ENCODE measurements around the gene MYL9.
"Not testable (repeated sequence)": the region's sequence is repeated elsewhere in the genome, so short reads cannot be mapped to it uniquely, and the experiment has no call there.

Gene MYL9

GRCh38 chr20:36504295-36504694 lies 37.0 kb upstream of the MYL9 start:
- Histone ChIP-seq H3K27ac (no peak overlapping the region), H3K9me3 (ENCODE audit: severe bottlenecking) (no peaks in the 10 kb centered on the region), H3K36me3 (peaks cover 42% of the 10 kb centered on the region), H3K27me3 (ENCODE audit: insufficient read depth, low read depth, severe bottlenecking) (no peaks in the 10 kb centered on the region), H3K4me3 (ENCODE audit: low read depth, low read length) (no peak overlapping the region)
- no peak for TF ChIP-seq CTCF (IDR thresholded peaks at IDR 0.05; ENCODE audit: low read depth, low read length)
- DNase-seq = no peak

GRCh38 chr20:36506253-36506652 lies 35.1 kb upstream of the MYL9 start:
- no peaks in the 10 kb centered on the region for H3K27me3 ChIP-seq (ENCODE audit: insufficient read depth, low read depth, severe bottlenecking)
- H3K9me3 ChIP-seq (ENCODE audit: severe bottlenecking) = no peaks in the 10 kb centered on the region
- peak; percentile 43; the same call in 1 of the 2 replicates for TF ChIP-seq CTCF (IDR thresholded peaks at IDR 0.05; ENCODE audit: low read depth, low read length)
- no peak overlapping the region for H3K27ac ChIP-seq
- no peak overlapping the region for H3K4me3 ChIP-seq (ENCODE audit: low read depth, low read length)
- DNase-seq = no peak
- peaks cover 32% of the 10 kb centered on the region for H3K36me3 ChIP-seq

DNA sequence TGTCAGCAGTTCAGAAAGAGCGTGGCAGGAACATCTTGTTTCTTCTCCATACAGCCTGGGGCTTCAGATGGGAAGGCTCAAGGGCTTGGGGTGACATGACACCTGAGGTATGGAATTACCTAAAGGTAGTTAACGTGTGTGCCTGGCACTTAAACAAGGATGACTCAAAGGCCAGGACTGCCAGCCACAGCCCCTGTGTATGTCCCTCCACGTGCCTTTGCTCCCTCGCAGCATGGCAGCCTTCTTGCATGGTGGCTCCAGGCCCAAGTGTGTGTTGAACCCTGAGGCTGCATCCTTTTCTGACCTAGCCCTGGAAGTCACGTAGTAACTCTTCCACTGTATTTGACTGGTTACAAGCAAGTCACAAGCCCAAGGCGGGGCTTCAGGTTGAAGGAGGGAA lies 33.6 kb upstream of the MYL9 start:
- no peak for TF ChIP-seq CTCF (IDR thresholded peaks at IDR 0.05; ENCODE audit: low read depth, low read length)
- no peak overlapping the region for H3K27ac ChIP-seq

DNA sequence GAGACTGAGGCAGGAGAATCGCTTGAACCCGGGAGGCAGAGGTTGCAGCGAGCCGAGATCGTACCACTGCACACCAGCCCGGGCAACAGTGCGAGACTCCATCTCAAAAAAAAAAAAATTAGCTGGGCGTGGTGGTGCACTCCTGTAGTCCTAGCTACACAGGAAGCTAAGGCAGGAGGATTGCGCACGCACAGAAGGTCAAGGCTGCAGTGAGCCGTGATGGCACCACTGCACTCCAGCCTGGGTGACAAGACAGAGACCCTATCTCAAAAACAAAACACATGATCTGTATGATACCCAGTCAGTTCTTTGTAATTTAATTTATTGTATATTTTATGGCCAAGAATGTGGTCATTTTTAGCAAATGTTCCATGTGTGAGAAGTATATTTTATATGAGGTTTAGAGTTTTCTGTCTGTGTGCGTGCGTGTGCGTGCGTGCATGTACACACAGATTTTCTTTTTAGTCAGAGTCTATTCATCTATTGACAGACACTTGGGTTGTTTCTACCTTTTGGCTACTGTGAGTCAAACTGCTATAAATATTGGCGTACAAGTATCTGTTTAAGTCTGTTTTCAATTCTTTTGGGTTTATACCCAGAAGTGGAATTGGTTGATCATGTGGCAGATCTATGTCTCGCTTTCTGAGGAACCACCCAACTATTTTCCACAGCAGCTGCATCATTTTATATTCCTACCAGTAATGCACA lies 22.2 kb upstream of the MYL9 start:
- no peak for DNase-seq
- peaks cover 13% of the 10 kb centered on the region for H3K36me3 ChIP-seq
- H3K4me3 ChIP-seq (ENCODE audit: low read depth, low read length) = no peak overlapping the region
- TF ChIP-seq CTCF (IDR thresholded peaks at IDR 0.05; ENCODE audit: low read depth, low read length) = no peak
- H3K9me3 ChIP-seq (ENCODE audit: severe bottlenecking) = no peaks in the 10 kb centered on the region
- no peak overlapping the region for H3K27ac ChIP-seq
- no peaks in the 10 kb centered on the region for H3K27me3 ChIP-seq (ENCODE audit: insufficient read depth, low read depth, severe bottlenecking)

More for the DNA sequence above, 33.6 kb upstream of the MYL9 start:
- no peaks in the 10 kb centered on the region for H3K27me3 ChIP-seq (ENCODE audit: insufficient read depth, low read depth, severe bottlenecking)
- H3K4me3 ChIP-seq (ENCODE audit: low read depth, low read length) = no peak overlapping the region
- no peaks in the 10 kb centered on the region for H3K9me3 ChIP-seq (ENCODE audit: severe bottlenecking)
- no peak for DNase-seq
- H3K36me3 ChIP-seq = peaks cover 30% of the 10 kb centered on the region

DNA sequence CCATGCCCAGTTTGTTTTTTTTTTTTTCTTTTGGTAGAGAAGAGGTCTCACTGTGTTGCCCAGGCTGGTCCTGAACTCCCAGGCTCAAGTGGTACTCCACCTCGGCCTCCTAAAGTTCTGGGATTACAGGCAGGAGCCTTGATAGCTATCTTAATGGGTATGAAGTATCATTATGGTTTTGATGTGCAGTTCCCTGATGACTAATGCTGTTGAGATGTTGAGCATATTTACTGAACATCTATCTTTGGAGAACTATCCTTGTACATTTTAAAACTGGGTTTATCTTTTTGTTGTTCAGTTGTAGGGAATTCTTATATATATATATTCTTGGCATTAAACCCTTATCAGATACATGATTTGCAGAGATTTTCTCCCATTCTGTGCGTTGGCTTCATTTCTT lies 21.4 kb upstream of the MYL9 start:
- no peaks in the 10 kb centered on the region for H3K27me3 ChIP-seq (ENCODE audit: insufficient read depth, low read depth, severe bottlenecking)
- H3K36me3 ChIP-seq = peaks cover 19% of the 10 kb centered on the region
- H3K4me3 ChIP-seq (ENCODE audit: low read depth, low read length) = no peak overlapping the region
- H3K9me3 ChIP-seq (ENCODE audit: severe bottlenecking) = no peaks in the 10 kb centered on the region
- DNase-seq = no peak
- TF ChIP-seq CTCF (IDR thresholded peaks at IDR 0.05; ENCODE audit: low read depth, low read length) = no peak
- H3K27ac ChIP-seq = no peak overlapping the region

GRCh38 chr20:36521526-36521925 lies 19.8 kb upstream of the MYL9 start:
- Histone ChIP-seq H3K9me3 (ENCODE audit: severe bottlenecking) (no peaks in the 10 kb centered on the region), H3K4me3 (ENCODE audit: low read depth, low read length) (no peak overlapping the region), H3K27ac (no peak overlapping the region), H3K36me3 (peaks cover 31% of the 10 kb centered on the region), H3K27me3 (ENCODE audit: insufficient read depth, low read depth, severe bottlenecking) (no peaks in the 10 kb centered on the region)
- DNase-seq = no peak
- TF ChIP-seq CTCF (IDR thresholded peaks at IDR 0.05; ENCODE audit: low read depth, low read length) = no peak

DNA sequence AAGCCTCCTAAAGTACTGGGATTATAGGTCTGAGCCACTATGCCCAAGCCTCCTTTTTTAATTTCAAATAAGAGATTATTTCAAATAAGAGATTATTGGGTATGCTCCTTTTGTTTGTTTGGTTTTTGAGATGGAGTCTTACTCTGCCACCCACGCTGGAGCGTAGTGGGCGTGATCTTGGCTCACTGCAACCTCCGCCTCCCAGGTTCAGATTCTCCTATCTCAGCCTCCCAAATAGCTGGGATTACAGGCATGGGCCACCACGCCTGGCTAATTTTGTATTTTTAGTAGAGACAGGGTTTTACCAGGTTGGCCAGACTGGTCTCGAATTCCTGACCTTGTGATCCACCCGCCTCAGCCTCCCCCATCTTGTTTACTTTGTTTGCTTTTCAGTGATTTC lies 18.9 kb upstream of the MYL9 start:
- DNase-seq; H3K27me3 ChIP-seq (ENCODE audit: insufficient read depth, low read depth, severe bottlenecking); H3K27ac ChIP-seq; H3K4me3 ChIP-seq (ENCODE audit: low read depth, low read length); H3K9me3 ChIP-seq (ENCODE audit: severe bottlenecking): not testable (repeated sequence)
- peaks cover 35% of the 10 kb centered on the region for H3K36me3 ChIP-seq

Measured in WERI-Rb-1 (cell line).